Ovary (tissue), 9 donors: ENCODE measurements around the gene R3HDM2. TPM values are rescaled to one million over a fixed set of nuclear protein-coding genes. Genes with fewer than 3 reads are reported as not detected.

Experiments
- DNase-seq, 5 donors: peaks; one replicate each; pipeline ENCODE4 v3.0.0-alpha.2; 2019 to 2020
- H3K27ac ChIP-seq, 2 donors: fragments of 200-600 bp; one replicate each; pipeline versions ENCODE4 v1.5.1 to v1.8.0; 2019 to 2022
- H3K27me3 ChIP-seq: fragments of 200-600 bp; one replicate; pipeline ENCODE4 v1.8.0; 2022
- H3K36me3 ChIP-seq: fragments of 200-600 bp; sonication (generic); one replicate; pipeline ENCODE4 v1.5.1; 2019
- H3K4me1 ChIP-seq: one replicate; pipeline ENCODE4 v1.8.1; 2013; ENCODE audit warnings: mild to moderate bottlenecking, moderate library complexity; ENCODE audit not compliant: insufficient read depth
- H3K4me3 ChIP-seq: fragments of 200-600 bp; sonication (generic); one replicate; pipeline ENCODE4 v1.5.1; 2017
- H3K9me3 ChIP-seq, 2 donors: fragments of 200-600 bp in 1 of 2; sonication (generic) in 1 of 2; one replicate each; pipeline versions ENCODE4 v1.5.1 to v1.8.1; 2013 to 2019; ENCODE audit warnings: mild to moderate bottlenecking in 1 of 2, moderate library complexity in 1 of 2
- EP300 ChIP-seq: sonication (generic); formaldehyde crosslinking; IDR thresholded peaks from one replicate; pipeline ENCODE4 v1.6.1; 2017; ENCODE audit warnings: antibody characterized with exemption
- POLR2A ChIP-seq: fragments of 450-650 bp; IDR thresholded peaks from one replicate; pipeline ENCODE4 v1.6.1; 2017; ENCODE audit warnings: antibody characterized with exemption, mild to moderate bottlenecking, moderate library complexity
- WGBS, 3 donors: extraction: QIAGEN DNeasy Blood & Tissue Kit in 1 of 3; methylation state at CpG; one replicate each; pipeline versions ENCODE4 v1.1.5 to v1.1.7; 2013 to 2017; 5-methylcytosine and 5-hydroxymethylcytosine counted together
- intact Hi-C, 4 donors: fragments of 100-400 bp; cut with DNase I; formaldehyde crosslinking; loops; one replicate each; pipeline versions ENCODE4 v1.11.0 to v1.15.1; 2022 to 2023
- polyA plus RNA-seq, 2 donors: library from polyadenylated mRNA; stranded (reverse); fragments of 200-250 nt in 1 of 2; fragments of 350-450 nt in 1 of 2; fragmentation: Illumina TruSeq in 1 of 2; extraction: RNeasy Lipid Tissue Mini Kit (QIAGEN cat#74804) in 1 of 2; gene quantifications; one replicate each; pipeline ENCODE4 v1.2.3, GENCODE V29; 2013 to 2014
- total RNA-seq, 7 donors: library from RNA; depleted of rRNA in 2 of 7; stranded (reverse); fragments of >200 nt in 2 of 7; fragmentation: NEBNext Ultra II Directional in 3 of 7; extraction: Animal tissue kit (Norgen Biotek cat#: 25700) in 3 of 7; gene quantifications; one replicate each; pipeline versions ENCODE4 v1.1.0 to v1.2.4, GENCODE V29; 2016 to 2023
- TF ChIP-seq, protein P1 (sequence below), 3 donors: fragments of 450-650 bp in 2 of 3; fragments of 200-600 bp in 1 of 3; IDR thresholded peaks; one replicate each; pipeline versions ENCODE4 v1.5.1 to v1.8.0; 2016 to 2022; ENCODE audit warnings: antibody characterized with exemption in 3 of 3, mild to moderate bottlenecking in 1 of 3
- donor health status: DM: no; HTN: no; CAD: no; lungs with moderate emphysema.
- donor health status: DM: no; HTN: no; CAD: no.
- donor health status: Bipolar disorder and iron deficiency.
- donor health status: DM: yes; HTN: yes; CAD: no.
- donor health status: DM: no; HTN: no; CAD: no.
- donor health status: DM: yes; HTN: yes; CAD: no.

Gene R3HDM2
- total and polyA plus RNA-seq, 9 donors = 24.3 to 81.4 (median 65.6) TPM

DNA sequence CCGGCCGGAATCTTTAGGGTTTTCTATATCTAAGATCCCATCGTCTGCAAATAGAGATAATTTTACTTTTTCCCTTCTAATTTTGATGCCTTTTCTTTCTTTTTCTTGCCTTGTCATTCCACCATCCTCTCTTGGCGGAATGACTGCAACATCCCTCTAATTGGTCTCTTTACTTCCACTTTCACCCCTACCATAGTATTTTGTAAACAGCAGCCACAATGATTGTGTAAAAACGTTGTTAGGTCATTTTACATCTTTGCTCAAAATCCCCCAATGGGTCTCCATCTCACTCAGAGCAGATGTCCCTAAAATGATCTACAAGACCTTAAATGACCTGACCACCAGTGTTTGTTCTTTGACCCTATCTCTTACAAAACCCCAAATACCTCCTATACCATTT lies 99.9 kb downstream of the R3HDM2 start:
- Histone ChIP-seq H3K9me3 (no peaks in the 10 kb centered on the region), H3K27me3 (no peaks in the 10 kb centered on the region), H3K4me1 (no peaks in the 10 kb centered on the region), H3K27ac (no peak overlapping the region), H3K4me3 (no peak overlapping the region), H3K36me3 (no peaks in the 10 kb centered on the region)
- WGBS, 3 donors = 91 to 96% (median 92%) methylated on average over 5 of the region's 5 CpGs
- no peak for TF ChIP-seq POLR2A
- TF ChIP-seq EP300 = no peak
- TF ChIP-seq, protein P1, sequence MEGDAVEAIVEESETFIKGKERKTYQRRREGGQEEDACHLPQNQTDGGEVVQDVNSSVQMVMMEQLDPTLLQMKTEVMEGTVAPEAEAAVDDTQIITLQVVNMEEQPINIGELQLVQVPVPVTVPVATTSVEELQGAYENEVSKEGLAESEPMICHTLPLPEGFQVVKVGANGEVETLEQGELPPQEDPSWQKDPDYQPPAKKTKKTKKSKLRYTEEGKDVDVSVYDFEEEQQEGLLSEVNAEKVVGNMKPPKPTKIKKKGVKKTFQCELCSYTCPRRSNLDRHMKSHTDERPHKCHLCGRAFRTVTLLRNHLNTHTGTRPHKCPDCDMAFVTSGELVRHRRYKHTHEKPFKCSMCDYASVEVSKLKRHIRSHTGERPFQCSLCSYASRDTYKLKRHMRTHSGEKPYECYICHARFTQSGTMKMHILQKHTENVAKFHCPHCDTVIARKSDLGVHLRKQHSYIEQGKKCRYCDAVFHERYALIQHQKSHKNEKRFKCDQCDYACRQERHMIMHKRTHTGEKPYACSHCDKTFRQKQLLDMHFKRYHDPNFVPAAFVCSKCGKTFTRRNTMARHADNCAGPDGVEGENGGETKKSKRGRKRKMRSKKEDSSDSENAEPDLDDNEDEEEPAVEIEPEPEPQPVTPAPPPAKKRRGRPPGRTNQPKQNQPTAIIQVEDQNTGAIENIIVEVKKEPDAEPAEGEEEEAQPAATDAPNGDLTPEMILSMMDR (IDR thresholded peaks at IDR 0.05) = no peak
- intact Hi-C loops = no loop called here
- DNase-seq = no peak

DNA sequence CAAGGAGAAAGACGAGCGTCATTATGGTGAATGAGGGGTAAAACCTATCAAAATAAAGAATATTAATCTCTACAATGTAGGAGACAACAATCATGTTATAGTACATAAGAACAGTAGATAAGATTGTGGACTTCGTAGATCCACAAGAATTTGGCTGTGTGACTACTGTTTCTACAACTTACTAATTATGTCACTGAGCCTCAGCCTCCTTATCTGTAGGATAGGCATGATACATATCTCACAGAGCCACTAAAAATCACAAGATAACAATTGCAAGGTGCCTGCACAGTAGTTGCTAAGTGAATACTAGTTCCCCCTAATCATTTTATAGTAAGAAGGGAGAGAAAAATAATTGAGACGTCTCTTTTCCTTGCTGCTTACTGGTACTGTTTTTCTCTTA lies 101.6 kb downstream of the R3HDM2 start:
- H3K27ac ChIP-seq = no peak overlapping the region
- H3K36me3 ChIP-seq = no peaks in the 10 kb centered on the region
- no peaks in the 10 kb centered on the region for H3K27me3 ChIP-seq
- intact Hi-C loops = no loop called here
- H3K4me1 ChIP-seq = no peaks in the 10 kb centered on the region
- no peak overlapping the region for H3K4me3 ChIP-seq
- WGBS, 3 donors = 93 to 94% (median 93%) methylated on average over 4 of the region's 4 CpGs
- no peak for TF ChIP-seq POLR2A
- TF ChIP-seq, protein P1 (IDR thresholded peaks at IDR 0.05) = no peak
- TF ChIP-seq EP300 = no peak
- no peaks in the 10 kb centered on the region for H3K9me3 ChIP-seq
- no peak for DNase-seq

DNA sequence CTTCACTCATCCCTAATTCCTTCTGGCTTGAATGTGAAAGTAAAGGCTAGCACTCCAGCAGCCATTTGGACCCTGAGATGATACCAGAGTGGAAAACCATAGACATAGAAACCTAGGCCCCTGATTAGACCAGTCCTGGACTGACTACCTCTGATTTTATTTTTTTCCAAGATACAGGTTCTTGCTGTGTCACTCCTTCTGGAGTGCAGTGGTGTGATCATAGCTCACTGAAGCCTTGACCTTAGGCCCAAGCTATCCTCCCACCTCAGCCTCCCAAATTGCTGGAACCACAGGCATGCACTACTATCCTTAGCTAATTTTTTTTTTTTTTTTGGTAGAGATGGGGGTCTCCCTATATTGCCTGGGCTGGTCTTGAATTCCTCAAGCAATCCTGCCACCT lies 105.4 kb downstream of the R3HDM2 start:
- no peak for DNase-seq
- intact Hi-C loops = no loop called here
- Histone ChIP-seq H3K36me3 (no peaks in the 10 kb centered on the region), H3K27me3 (no peaks in the 10 kb centered on the region), H3K9me3 (no peaks in the 10 kb centered on the region), H3K4me3 (no peak overlapping the region), H3K4me1 (no peaks in the 10 kb centered on the region), H3K27ac (no peak overlapping the region)
- TF ChIP-seq POLR2A = no peak
- TF ChIP-seq, protein P1 (IDR thresholded peaks at IDR 0.05) = no peak
- no peak for TF ChIP-seq EP300

DNA sequence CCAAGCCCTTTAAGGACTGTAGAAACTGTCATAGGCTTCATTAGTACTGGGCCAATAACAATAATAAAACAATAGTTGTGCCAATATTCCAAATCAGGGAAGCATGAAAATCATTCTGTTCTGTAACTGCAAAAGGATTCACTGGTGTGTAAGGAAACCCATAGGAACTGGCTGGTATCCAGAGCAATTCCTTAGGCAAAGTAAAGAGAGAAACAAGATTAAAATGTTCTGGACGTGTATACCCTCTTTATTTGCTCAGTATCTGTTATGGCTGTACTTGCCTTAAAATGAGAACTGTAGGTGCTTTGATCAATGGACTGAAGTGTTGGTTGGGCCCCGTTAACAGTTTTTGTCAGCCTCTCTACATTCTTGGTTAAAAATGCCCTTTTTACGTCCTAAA lies 107.4 kb downstream of the R3HDM2 start:
- H3K4me1 ChIP-seq = no peaks in the 10 kb centered on the region
- no peaks in the 10 kb centered on the region for H3K9me3 ChIP-seq
- intact Hi-C loops = no loop called here
- no peaks in the 10 kb centered on the region for H3K27me3 ChIP-seq
- no peak for DNase-seq
- no peak for TF ChIP-seq EP300
- no peak for TF ChIP-seq POLR2A
- TF ChIP-seq, protein P1 (IDR thresholded peaks at IDR 0.05) = no peak
- H3K27ac ChIP-seq = no peak overlapping the region
- H3K36me3 ChIP-seq = no peaks in the 10 kb centered on the region
- H3K4me3 ChIP-seq = no peak overlapping the region
- 66 to 75% (median 71%) methylated on average over 3 of the region's 3 CpGs for WGBS, 3 donors

DNA sequence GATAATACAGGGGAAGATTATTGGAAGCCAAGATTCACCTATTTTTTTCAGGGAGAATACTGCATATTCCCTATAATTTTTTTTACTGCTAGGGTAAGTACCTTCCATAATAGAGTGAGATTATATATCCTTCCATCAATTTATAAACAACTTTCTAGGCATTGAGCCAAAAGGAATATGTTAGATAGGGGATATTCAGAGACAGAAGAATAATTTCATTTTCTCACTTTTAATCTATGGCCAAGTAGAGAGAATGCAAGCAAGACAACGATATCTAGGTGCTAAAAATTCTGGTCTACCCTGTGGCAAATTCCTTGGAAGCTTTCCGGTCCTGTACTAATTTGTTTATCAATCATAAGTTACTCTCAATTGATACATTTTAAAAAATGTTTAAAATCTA lies 110.2 kb downstream of the R3HDM2 start:
- 47 to 61% (median 49%) methylated on average over 2 of the region's 2 CpGs for WGBS, 3 donors
- H3K27ac ChIP-seq = no peak overlapping the region
- H3K4me1 ChIP-seq = no peaks in the 10 kb centered on the region

More for the DNA sequence above, 110.2 kb downstream of the R3HDM2 start:
- Histone ChIP-seq H3K27me3 (no peaks in the 10 kb centered on the region), H3K9me3 (no peaks in the 10 kb centered on the region), H3K36me3 (no peaks in the 10 kb centered on the region), H3K4me3 (no peak overlapping the region)
- TF ChIP-seq, protein P1 (IDR thresholded peaks at IDR 0.05) = no peak
- no peak for TF ChIP-seq POLR2A
- TF ChIP-seq EP300 = no peak
- intact Hi-C loops = no loop called here
- no peak for DNase-seq
